ENCODE results near the gene TMEM72.

The TMEM72 gene

DNA sequence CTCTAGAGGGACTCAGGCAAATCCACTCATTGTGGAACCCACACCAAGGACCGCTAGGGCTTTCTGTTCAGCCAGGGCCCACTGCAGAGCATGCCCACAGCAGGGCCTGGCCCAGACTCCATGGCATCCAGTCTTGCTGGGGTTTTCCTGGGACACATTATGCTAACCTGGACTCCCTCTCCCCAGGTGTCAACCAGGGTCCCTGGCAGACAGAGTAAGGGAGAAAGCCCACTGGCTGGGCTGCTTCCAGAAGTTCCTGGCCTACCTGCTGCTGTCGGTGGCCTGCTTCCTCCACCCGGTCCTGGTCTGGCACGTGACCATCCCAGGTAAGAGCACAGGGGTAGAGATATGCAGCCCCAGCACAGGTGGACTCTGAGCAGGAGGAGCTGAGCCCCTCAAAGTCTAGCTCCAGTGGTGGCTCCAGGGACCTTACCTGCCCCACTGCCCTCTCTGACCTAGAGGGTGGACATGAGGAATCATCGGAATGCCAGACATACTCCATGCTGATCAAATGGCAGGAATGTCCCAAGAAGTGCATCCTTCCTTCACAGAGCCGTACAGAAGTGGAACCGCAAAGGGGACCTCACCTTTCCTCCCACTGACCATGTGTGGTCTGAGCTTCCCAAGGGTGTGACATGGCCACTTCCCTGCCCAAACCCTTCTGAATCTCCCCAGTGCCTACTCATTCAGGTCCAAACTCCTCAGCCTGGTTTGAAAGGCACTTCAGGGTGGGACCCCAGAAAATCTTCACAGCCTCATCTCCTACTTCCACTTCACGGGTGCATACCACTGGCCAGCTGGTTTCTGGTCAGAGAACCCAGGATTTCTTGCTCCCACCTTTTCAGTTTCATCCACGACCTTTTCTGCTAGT is 22.5 kb downstream of the TMEM72 start:
- DNase-seq (ENCODE audit: low read depth, low spot score), result no peak

DNA sequence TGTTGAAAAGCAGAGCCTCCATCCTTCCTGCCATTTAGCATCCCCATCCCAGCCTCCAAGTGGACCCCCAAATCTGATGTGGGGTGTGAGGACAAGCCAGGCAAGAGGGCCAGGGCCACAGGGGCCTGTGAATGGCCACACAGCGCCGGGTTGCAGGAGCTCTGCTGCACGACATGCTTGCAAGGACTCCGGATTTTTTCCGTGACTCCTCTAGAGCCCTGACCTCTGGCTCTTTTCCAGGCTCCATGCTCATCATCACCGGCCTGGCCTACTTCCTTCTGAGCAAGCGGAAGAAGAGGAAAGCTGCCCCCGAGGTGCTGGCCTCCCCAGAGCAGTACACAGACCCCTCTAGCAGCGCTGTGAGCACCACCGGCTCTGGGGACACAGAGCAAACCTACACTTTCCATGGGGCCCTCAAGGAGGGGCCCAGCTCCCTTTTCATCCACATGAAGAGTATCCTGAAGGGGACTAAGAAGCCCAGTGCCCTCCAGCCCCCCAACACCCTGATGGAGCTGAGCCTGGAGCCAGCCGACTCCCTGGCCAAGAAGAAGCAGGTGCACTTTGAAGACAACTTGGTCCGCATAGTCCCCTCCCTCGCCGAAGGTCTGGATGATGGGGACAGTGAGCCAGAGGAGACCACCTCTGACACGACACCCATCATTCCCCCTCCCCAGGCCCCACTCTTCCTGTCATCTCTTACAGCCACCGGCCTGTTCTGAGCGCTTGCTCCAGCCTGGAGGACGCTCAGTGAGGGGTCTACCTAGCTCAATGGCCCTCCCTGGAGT is 23.5 kb downstream of the TMEM72 start:
- no peak for DNase-seq (ENCODE audit: low read depth, low spot score)

DNA sequence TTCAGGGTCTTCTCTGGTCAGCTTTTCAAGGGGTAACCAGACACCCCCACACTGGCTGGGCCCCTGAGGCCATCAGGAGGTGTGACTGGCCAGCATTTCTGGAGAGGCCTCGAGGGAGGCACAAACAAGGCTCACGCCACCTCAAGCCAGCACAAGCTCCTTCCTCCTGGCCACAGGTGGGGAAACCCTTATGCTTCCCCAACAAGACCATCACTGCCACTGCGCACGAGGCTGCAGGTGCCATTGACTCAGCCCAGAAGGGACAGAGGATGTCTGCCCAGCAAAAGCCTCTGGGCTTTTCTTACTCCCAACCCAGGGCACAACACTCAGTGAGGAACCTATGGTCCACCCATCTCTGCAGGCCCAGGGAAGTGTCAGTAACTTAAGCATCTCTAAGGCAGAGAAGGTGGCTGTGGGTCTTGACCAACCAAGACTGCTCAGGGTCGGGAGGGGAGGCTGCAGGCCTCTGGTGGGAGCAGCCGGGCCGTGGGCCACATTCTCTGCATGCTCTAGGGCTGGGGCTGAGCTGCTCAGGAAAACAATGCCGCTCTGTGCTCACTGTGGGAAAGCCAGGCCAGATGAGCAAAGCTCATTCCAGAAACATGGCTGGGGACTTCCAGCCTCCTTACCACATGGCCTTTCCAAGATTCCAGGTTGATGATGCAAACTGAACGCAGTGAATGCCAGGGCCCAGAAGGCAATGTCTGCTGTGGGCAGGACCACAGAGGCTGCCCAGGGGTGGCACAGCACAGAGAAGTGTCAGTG is 24.2 kb downstream of the TMEM72 start:
- DNase-seq (ENCODE audit: low read depth, low spot score), result no peak

DNA sequence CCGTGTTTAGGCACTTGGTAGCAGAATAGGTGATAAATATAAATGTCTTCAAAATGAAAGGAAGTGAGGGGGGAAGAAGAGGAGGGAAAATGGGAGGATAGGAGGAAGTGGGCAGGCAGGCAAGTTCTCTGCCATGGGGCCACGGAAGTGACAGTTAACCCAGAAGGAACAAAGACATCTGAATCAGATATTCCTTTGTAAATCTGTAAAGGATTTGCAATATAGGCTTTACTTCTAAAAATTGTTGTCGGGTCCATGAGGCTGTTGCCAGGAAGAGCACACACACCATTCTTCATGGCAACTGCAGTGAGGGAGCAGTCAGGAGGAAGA is 24.8 kb downstream of the TMEM72 start:
- no peak for DNase-seq (ENCODE audit: low read depth, low spot score)

DNA sequence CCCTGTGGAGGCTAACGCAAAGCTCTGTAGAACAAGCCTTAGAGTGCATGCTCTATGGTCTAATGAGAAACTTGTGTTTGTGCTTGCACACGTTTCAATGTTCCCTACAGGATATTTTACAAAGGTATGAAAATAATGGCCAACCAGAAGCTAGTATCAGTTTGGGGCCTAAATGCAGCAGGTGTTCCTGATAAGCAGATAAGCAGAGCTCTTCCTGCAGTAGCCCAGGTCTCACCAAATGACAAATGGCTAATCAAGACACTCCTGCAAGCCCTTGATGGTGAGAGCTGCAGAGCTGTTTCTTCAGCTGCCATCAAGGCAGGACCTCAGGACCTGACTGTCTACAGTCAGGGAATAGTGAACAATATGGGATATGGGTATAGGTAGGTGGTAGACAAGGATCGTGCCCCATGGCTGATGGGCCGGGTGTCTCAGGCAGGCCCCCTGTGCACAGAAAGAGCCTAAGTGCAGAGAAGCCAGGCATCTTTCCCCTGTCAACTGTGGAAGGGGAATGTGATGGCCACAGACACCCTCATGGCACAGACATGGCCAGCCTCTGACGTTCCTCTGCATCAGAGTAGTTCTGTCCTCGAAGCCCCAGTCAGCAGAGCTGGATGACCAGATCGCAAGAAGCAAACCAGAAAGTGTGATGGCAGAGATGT is 25.3 kb downstream of the TMEM72 start:
- DNase-seq (ENCODE audit: low read depth, low spot score), result no peak

DNA sequence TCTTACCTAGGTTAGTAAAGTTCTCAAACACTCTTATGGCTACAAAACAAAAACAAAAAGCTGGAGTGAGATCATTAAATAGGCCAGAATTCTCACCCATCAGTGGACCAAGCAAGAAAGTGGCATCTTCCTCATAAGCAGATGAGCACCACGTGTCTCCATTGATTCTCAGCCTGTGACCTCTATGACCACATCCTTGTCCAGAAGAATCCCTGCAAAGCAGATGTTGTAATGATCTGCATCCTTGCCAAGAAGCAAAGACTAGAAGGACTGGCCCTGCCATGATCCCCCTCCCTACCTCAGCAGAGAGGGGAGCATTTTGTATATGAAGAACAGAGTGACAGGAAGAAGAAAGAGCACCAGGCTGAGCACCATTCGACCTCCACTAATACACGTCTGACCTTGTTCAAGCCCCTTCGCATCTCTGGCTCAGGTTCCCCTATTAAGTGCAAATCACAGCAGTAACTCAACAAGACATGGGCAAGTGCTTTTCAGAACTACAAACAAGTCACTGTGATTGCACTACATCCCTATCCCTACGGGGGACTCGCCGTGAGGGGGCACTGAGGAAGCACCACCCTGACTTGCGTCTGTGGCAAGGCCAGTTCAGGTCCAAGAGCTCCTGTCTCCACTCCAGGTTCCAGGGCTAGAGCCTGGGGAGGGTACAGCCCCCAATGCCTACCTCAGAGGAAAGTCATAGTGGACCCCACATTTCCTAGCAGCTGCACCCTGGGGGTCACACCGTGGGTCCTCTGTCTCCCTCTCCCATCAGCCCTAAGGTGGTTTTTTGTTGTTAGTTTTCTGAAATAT is 26.3 kb downstream of the TMEM72 start:
- no peak for DNase-seq (ENCODE audit: low read depth, low spot score)

DNA sequence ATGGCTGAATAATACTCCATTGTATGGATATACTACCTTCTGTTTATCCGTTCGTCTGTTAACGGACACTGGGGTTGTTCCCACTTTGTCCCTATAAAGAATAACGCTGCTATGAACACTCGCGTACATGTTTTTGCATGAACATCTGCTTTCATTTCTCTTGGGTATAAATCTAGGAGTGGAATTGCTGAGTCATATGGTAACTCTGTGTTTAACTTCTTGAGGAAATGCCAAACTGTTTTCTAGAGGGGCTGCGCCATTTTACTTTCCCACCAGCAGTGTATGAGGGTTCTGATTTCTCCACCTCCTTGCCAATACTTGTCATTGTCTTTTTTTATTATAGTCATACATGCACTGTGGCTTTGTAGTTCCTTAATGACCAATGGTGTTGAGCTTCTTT is 27.8 kb downstream of the TMEM72 start:
- DNase-seq (ENCODE audit: low read depth, low spot score), result no peak

DNA sequence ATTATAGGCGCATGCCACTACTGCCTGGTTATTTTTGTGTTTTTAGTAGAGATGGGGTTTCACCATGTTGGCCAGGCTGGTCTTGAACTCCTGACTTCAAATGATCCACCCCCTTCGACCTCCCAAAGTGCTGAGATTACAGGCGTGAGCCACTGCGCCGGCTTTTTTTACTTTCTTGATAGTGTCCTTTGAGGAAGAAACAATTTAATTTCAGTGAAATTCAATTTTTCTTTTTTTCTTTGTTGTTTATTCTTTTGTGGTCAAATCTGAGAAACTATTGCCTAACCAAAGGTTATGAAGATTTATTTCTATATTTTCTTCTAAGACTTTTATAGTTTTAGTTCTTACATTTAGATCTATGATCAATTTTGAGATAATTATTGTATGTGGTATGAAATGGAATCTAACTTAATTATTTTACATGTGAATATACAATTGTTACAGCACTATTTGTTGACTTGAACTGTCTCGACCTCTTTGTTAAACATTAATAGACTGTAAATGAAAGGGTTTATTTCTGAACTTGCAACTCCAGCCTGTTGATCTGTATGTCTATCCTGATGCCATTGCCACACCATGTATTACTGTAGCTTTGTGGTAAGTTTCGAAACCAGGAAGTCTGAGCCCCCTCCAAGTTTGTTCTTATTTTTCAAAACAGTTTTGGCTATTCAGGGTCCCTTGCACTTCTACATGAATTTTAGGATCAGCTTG is 28.7 kb downstream of the TMEM72 start:
- no peak for DNase-seq (ENCODE audit: low read depth, low spot score)

DNA sequence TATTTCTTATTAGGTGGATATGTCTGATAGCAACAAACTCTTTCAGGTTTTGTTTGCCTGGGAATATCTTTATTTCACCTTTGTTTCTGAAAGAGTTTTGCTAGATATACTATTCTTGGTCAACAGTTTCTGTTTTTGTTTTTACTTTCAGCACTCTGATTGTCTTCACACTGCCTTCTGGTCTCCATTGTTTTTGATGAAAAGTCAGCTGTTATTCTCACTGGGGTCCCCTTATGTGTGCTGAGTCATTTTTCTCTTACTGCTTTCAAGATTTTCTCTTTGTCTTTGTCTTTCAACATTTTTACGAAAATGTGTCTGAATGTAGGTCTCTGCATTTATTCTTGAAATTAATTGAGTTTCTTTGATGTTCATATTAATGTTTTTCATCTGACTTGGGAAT is 33.2 kb downstream of the TMEM72 start:
- no peak for DNase-seq (ENCODE audit: low read depth, low spot score)

DNA sequence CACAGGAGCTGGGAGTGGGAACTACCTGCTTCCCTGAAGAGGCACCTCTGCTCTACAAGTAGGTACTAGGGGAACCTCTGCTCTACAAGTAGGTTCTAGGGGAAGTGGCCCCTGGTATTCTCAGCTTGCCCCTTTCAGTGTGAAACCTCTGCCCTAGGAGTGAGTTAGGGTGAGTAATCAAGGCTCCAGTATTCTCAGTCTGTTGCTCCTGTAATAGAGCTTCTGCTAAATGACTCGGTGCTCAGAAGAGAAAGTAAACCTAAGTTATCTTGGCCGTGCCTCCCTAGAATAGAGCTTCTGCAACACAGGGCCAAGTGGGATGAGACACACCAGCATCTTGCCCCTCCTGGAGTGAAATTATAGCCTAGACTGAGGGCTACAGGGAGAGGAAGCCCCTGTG is 35.1 kb downstream of the TMEM72 start:
- DNase-seq (ENCODE audit: low read depth, low spot score), result no peak

DNA sequence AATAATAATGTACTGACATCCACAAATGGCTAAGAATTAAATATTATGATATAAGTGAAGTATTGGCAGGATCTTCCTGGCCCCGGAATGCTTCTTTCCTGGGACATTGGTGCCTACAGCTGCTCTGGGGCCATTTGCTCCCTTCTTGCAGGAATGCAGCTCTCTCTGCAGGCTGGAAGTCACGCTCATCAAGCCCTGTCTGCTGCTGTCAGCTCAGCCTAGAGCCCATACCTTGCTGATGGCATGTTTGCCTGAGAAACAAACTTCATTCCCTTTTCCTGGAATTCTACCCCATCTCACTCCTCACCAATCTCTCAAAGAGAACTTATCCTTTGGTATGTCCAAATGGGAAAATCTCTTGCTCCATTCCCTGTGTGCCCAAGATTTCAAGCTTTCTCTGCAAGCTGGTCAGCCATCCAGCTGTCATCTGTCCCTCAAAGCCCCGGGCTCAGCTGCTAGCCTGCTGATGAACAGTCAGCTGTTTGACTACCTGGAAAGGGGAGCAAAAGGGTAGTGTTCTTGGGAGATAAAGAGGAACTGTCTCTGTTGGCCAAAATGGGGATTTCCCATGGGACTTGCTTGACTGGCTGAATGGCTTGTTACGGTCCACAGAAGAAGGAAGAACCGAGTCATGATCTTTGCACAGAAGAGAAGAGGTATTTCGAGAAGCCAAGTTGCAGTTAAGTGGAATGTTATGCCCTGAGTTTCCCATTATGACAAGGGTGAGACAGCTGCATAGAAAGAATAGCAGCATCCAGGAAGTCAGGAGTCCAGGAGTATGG is 36.4 kb downstream of the TMEM72 start:
- no peak for DNase-seq (ENCODE audit: low read depth, low spot score)

DNA sequence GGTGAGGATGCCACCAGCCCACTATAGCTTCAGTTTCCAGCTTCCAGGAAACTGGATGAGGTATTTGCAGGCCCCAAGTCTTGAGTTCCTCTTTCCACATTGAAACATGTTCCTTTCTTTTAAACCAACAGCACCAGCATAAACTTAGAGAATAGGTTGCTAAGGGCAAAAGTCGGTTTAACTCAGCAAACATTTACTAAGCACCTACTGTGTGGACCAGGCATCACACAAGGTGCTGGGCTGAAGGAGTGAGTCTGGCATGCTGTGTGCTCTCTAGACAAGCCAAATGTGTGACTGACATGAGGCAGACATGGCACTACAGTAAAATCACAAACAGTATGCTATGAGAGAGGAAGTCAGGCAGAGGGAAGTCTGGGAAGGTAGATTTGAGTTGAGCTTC is 37.5 kb downstream of the TMEM72 start:
- DNase-seq (ENCODE audit: low read depth, low spot score), result no peak

DNA sequence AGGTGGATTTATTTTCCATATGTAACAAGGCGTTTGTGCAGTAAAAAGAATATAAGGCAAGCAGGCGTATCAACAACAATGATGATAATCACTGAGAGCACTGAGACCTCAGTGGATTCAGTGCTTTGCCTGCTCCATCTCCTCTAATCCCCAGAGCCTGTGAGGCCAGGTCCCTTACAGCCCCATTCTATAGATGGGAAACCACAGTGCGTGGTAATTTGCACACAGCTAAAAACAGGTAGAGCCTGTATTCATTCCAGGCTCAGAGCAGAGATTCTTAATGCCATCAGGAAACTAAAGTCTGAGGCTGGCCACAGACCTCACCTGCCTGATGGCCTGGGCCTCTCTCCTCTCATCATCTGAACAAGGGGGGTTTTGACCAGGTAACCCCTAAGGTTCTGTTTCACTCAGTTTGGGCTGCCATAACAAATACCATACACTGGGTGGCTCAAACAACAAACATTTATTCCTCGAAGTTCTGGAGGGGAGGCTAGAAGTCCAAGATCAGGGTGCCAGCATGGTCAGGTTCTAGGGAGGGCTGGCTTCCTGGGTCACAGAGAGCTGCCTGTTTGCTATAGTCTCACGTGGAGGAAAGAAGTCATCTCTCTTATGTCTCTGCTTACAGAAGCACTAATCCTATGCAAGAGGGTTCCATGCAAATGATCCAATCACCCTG is 38.1 kb downstream of the TMEM72 start:
- no peak for DNase-seq (ENCODE audit: low read depth, low spot score)

DNA sequence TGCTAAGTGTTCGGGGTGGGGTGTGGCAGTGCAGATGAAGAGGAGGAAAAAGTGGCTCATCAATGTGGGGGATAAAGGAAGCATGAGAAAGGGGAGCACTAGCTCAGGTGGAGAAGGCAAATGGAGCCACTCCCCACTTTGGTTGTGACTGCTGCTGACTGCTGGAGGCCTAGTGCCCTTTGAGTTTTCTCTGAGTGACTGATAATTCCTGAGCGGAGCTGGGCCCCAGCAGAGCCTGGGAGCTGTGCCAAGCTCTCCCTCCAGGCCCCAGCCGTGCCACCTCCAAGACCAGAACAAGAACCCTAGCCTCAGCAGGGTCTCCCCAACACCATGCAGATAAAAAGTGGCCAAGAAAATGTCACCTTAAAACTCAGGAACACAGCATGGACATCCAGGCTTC is 38.8 kb downstream of the TMEM72 start:
- DNase-seq (ENCODE audit: low read depth, low spot score), result no peak

DNA sequence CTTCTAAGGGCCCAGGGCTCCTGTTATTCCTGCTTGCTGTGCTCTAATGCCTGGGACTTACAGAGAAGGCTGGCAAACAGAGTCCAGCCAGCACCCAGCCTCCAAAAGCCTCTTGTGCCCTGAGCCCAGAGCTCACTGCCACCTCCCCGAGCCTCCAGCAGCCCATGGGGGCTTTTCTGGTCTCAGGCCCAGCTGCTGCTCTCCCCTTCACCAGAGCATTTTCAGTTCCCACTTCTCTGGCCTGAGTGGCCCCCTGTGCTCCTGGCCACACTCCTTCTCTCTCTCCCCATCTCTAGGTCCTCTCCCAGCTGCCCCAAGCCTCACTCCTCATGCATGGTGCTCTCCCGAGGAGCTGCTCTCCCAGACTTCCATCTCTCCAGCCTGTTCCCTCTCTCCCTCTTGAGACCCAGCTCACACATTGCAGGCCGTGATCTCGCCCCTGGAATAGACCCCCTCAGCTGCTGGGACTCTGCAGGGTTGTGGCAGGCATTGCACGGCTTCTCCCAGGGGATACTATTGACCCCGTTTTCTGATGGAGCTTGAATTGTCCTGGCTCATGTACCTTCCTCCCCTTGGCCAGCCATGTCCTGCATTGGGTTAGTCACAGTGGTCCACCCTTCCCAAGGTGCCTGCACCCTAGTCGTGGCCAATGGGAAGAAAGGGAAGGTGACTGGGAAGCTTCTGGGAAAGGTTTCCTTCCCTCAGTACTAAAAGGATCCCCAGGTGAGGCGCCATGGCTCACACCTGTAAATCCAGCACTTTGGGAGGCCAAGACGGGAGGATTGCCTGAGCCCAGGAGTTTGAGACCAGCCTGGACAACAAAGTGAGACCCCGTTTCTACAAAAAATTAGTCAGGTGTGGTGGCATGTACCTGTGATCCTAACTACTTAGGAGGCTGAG is 39.4 kb downstream of the TMEM72 start:
- no peak for DNase-seq (ENCODE audit: low read depth, low spot score)

DNA sequence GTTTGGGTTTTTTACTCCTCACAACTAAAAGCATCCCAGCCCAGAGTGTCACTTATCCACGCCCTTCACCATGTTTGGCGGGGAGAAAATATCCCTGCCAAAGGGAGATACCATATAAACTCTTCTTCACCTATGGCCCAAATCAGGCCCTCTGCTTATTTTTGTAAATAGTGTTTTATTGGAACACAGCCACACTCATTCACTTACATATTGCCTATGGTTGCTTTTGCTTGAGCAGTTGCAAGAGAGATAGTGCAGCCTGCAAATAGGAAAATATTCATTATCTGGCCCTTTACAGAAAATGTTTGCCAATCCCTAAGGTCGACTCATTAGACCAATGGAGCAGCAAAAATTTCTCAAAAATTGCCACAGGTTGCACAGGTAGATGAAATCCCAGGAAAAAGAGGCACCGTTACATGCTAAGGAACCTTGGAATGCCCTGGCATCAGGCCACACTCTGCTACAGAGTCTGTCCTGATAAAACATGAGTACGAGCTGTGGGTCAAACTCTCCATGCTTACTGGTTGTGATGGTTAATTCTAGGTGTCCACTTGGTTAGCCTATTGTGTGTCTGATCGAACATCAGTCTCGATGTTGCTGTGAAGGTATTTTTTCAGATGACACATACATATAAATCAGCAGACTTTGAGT is 40.6 kb downstream of the TMEM72 start:
- DNase-seq (ENCODE audit: low read depth, low spot score), result no peak

DNA sequence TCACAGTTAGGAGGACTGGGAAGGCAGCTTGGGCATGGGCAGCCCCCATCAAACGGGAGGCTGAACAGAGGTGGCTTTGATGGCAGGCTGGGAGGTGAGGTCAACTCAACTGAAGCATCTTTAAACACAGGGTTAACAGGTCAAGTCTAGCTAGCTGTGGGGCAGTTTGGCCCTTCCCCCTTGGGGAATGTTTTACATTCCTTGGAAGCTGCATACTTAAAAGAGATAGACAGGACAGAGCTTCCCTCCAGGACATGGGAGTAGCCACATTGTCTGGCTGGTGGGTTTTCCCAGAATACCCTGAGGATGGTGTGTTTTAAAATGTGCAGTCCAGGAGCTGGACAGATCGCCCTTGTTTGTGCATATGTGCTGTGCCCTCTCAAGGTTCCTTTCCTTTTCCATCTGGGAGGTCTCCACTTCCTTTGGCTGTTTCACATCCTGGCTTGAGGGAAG is 41.7 kb downstream of the TMEM72 start:
- DNase-seq (ENCODE audit: low read depth, low spot score), result no peak
